GM13976 (cell line): Measurements from ENCODE around the gene NECTIN1.

Experiments
- DNase-seq: peaks from one replicate; pipeline ENCODE4 v3.0.0; 2012; ENCODE audit warnings: low spot score
- in situ Hi-C: fragments of 300-500 bp; cut with MboI; formaldehyde crosslinking; loops from one replicate; pipeline ENCODE4 v1.12.0; 2022; ENCODE audit warnings: low sequenced_read_pairs, mixed read lengths, inconsistent platforms; ENCODE audit not compliant: unreplicated experiment
- TF ChIP-seq, protein P1 (sequence below): IDR thresholded peaks from 2 replicates; pipeline ENCODE4 v1.5.1; 2012; ENCODE audit warnings: borderline replicate concordance, mild to moderate bottlenecking; ENCODE audit not compliant: insufficient read depth; ENCODE audit errors: extremely low read depth, missing control alignments, control extremely low read depth

NECTIN1 gene

DNA sequence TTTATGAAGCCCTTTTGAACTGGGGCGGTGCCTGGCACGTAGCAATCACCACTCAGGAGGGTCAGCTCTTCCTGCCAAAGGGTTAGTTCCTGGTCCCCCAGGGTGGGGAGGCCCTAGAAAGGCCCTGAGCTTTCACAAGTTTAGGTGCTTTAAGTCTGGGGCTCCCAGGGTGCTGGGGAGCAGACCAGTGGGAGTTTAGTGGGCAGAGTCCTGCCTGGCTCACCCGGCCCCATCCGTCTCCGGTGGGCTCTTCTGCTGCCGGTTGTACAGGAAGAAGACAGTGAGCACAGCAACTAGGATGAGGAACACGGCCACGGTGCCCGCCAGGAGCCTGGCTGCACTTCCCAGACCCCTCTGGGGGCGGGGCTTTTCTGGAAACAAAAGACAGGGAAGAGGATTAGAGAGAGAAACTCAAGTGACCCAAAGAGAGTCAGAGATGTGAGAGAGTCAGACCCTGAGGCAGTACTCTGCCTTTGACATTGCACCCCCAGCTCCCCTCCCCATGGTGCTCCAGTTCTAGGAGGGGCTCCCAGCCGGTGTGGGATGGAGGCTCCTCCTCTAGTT is 89.3 kb downstream of the NECTIN1 start:
- in situ Hi-C loops, result no loop called here
- no peak for DNase-seq
- TF ChIP-seq, protein P1, sequence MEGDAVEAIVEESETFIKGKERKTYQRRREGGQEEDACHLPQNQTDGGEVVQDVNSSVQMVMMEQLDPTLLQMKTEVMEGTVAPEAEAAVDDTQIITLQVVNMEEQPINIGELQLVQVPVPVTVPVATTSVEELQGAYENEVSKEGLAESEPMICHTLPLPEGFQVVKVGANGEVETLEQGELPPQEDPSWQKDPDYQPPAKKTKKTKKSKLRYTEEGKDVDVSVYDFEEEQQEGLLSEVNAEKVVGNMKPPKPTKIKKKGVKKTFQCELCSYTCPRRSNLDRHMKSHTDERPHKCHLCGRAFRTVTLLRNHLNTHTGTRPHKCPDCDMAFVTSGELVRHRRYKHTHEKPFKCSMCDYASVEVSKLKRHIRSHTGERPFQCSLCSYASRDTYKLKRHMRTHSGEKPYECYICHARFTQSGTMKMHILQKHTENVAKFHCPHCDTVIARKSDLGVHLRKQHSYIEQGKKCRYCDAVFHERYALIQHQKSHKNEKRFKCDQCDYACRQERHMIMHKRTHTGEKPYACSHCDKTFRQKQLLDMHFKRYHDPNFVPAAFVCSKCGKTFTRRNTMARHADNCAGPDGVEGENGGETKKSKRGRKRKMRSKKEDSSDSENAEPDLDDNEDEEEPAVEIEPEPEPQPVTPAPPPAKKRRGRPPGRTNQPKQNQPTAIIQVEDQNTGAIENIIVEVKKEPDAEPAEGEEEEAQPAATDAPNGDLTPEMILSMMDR, result no peak

DNA sequence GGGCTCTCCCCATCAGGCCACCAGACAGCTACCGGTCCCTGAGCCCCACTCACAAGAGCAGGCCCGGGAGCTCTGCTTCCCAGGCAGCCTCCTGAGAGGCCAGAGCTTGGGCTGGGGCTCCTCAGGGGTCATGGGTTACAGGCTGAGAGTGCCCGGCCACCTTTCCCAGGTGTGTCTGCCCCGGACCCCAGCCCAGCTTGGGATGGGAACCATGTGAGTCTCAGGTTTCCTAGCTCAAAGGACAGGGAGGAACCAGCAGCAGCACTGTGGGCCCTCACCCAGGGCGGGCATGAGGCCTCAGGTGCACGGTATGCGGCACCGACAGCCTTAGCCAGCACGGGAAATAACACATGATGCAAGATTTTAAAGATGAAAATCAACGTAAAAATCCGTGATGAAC is 90.1 kb downstream of the NECTIN1 start:
- TF ChIP-seq, protein P1, result no peak
- no peak for DNase-seq
- in situ Hi-C loops, result no loop called here

DNA sequence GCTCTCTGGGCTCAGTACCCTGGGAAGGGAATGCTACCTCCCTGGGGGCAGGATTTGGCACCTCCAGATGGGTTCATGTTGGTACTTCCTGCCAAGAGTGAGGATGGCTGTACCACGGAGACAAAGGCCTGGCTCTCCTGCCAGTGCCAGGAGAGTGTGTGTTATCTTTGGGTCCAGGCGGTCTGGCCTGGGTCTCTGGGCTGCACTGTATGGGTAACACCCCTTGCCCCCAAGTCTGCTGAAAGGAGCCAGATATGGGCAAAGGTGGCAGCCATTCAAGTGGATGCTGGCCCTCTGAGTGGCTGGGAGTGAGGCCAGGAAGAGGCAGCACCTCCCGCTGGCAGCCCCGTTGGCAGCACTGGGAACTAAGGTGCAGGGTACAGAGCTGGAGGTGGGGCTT is 91.5 kb downstream of the NECTIN1 start:
- in situ Hi-C loops, result no loop called here
- no peak for DNase-seq
- TF ChIP-seq, protein P1, result no peak

DNA sequence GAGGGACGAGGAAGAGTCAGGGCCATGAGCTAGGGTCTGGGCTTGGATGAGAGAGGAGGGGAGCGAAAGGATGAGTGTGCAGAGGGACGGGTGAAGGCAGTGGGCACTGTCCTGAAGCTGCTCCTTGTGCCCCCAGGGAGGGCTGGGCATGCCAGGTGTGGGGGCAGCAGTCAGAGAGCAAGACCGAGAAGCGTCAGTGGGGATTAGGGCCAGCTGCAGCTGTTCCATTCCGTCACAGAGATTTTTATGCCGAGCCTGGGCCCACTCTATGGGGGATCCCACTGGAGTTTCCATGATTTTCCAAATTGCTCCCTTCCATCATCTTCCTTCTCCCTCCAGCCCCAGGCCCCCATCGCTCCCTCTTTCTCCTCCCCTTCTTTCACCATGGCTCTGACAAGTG is 93.2 kb downstream of the NECTIN1 start:
- DNase-seq, result no peak
- in situ Hi-C loops, result no loop called here
- TF ChIP-seq, protein P1, result no peak

DNA sequence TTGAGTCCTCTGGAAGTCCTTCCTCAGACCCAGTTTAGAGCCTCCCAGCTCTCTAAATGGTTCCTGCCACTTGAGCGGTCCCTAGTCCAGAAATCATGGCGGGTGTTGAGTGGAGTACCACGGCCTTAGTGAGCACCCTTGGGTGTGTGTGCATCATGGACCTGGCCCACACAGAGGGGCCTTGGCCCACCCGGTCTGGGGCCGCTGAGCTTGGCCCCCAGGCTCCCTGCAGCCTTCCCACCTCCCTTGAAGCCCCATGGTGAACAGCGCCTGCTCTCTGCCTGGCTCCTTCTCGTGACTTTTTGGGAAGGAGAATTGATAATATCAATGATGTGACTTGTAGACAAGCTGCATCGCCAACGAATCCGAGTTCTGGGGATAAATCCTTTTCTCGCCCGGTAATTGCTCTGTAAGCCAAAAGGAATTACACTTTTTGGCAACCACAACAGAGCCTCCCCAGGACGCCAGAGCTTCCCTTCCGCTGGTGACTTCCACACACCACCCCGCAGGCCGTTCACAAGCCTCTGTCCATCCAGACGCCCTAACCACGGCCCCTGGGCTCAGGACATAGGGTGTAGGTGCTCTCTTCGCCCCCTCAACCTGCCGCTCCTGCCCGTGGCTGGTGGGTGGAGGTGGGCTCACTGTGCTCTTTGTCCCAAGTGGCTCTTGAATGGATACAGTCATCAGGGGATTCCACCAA is 93.8 kb downstream of the NECTIN1 start:
- TF ChIP-seq, protein P1, result no peak
- in situ Hi-C loops, result no loop called here
- DNase-seq, result no peak

DNA sequence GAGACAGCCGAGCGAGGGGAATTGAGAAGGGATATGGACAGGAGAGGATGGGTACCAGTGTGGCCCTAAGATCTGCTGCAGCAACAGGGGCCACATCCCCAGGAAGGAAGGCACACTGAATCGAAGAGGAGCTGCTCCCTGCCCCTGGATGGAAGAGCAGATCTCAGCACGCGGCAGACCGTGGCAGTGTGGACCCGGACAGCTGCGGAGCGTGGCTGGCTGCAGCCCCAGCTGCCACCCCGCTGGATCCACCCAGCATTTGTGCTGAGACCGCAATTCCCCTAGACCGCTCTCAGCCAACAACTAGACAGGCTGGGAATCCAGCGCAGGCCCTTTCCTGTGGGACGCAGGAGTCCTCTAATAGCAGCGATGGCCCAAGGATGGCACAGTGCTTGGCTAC is 94.7 kb downstream of the NECTIN1 start:
- TF ChIP-seq, protein P1, result no peak
- in situ Hi-C loops, result no loop called here
- no peak for DNase-seq
